Stomach smooth muscle (tissue), 2 donors: ENCODE results near the gene GPRC5A.

ENCODE experiments used
- H3K27ac ChIP-seq: one replicate; pipeline ENCODE4 v1.7.0; 2013; ENCODE audit warnings: mild to moderate bottlenecking, low read length, inconsistent platforms
- H3K27me3 ChIP-seq, 2 donors: one replicate each; pipeline ENCODE4 v1.7.0; 2013; ENCODE audit warnings: low read length in 2 of 2; ENCODE audit not compliant: insufficient read depth in 2 of 2, control insufficient read depth in 1 of 2
- H3K36me3 ChIP-seq, 2 donors: one replicate each; pipeline ENCODE4 v1.7.0; 2013; ENCODE audit warnings: low read length in 2 of 2; ENCODE audit not compliant: control insufficient read depth in 2 of 2, insufficient read depth in 2 of 2
- H3K4me1 ChIP-seq: one replicate; pipeline ENCODE4 v1.7.0; 2013; ENCODE audit warnings: low read length; ENCODE audit not compliant: control insufficient read depth, insufficient read depth
- H3K4me3 ChIP-seq, 2 donors: one replicate each; pipeline ENCODE4 v1.7.0; 2013; ENCODE audit warnings: low read length in 2 of 2
- H3K9ac ChIP-seq, 2 donors: one replicate each; pipeline ENCODE4 v1.7.0; 2013; ENCODE audit warnings: low read length in 2 of 2, mild to moderate bottlenecking in 1 of 2
- H3K9me3 ChIP-seq, 2 donors: one replicate each; pipeline ENCODE4 v1.7.0; 2013; ENCODE audit warnings: low read length in 2 of 2; ENCODE audit not compliant: control insufficient read depth in 2 of 2
- donor health status: healthy.
- donor health status: Pancreatic carcinoma.

GPRC5A gene

DNA sequence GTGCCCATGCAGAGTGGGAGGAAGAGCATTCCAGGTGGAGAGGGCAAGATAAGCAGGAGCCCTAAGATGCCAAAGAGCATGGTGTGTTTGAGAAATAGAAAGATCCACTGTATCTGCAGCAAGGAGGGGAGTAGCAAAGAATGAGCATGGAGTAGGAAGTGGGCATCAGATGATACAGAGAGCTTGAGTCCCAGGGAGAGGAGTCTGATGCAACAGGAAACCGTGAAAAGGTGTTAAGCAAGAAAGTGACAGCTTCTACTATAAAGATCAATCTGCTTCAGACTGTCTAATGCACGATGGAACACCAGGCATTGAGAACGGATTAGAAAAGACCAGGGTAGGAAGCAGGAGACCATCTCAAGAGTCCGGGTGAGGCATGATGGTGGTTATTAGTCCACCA is 72.9 kb downstream of the GPRC5A start:
- Histone ChIP-seq H3K4me1 (no peaks in the 10 kb centered on the region), H3K36me3 (no peaks in the 10 kb centered on the region), H3K27ac (no peak overlapping the region), H3K27me3 (no peaks in the 10 kb centered on the region), H3K9me3 (no peaks in the 10 kb centered on the region), H3K4me3 (no peak overlapping the region), H3K9ac (no peak overlapping the region)

DNA sequence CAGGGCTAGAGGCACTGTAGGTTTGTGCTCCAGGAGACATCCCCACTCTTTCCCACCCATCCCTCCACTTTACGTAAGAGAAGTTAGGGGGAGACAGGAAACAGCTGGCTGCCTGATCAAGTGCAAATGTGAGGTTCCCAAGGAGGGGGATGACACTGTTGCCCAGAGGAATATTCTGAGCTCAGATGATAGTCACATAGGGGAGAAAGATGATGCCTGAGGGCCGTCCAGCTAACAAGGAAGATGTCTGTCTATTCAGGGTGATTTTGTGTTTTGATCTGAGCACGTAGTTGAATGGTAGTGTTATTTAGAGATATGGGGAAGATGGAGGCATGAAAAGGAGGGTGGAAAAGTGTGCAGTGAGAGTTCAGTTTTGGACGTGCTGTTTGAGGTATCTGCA is 74.5 kb downstream of the GPRC5A start:
- H3K36me3 ChIP-seq = no peaks in the 10 kb centered on the region
- H3K27ac ChIP-seq = no peak overlapping the region
- H3K27me3 ChIP-seq = no peaks in the 10 kb centered on the region
- H3K4me3 ChIP-seq = no peak overlapping the region
- no peaks in the 10 kb centered on the region for H3K9me3 ChIP-seq
- no peak overlapping the region for H3K9ac ChIP-seq
- H3K4me1 ChIP-seq = no peaks in the 10 kb centered on the region
